Esophagus squamous epithelium (tissue), 4 donors: ENCODE data around the gene TUFM.

Experiments
- CTCF ChIP-seq, 6 experiments: fragments of 450-650 bp in 4 of 6; fragments of 200-600 bp in 2 of 6; sonication (generic) in 2 of 6; IDR thresholded peaks; one replicate each; pipeline ENCODE4 v1.5.1; 2016 to 2019; ENCODE audit warnings: antibody characterized with exemption in 6 of 6, mild to moderate bottlenecking in 4 of 6, moderate library complexity in 4 of 6
- POLR2A ChIP-seq, 4 donors: fragments of 450-650 bp; IDR thresholded peaks; one replicate each; pipeline ENCODE4 v1.6.1; 2017; ENCODE audit warnings: antibody characterized with exemption in 4 of 4, mild to moderate bottlenecking in 4 of 4, moderate library complexity in 3 of 4

- TF ChIP-seq CTCF (IDR thresholded peaks at IDR 0.05) (peak in 5 of 6 experiments; percentile 10 to 51 (median 51)), POLR2A (IDR thresholded peaks at IDR 0.05) (peak in 3 of 4 donors; percentile 12 to 79 (median 72))
Measured at GRCh38 chr16:28822520-28823290, 23.4 kb downstream of the TUFM start, which contains the start of gene ATXN2L.
